ENCODE results near the gene CNTNAP2. TPM values are rescaled to one million over a fixed set of nuclear protein-coding genes. Genes with fewer than 3 reads are reported as not detected.
A peak's percentile ranks its signal among the peaks of the same experiment; 100 is the strongest.

The CNTNAP2 gene
- total RNA-seq, 1 donor from 2014 or later, result 1.9 TPM

GRCh38 chr7:146698995-146699610, 582.5 kb downstream of the CNTNAP2 start:
- DNase-seq, result no peak

- no peak for DNase-seq
Observed at GRCh38 chr7:146700015-146700560, 583.5 kb downstream of the CNTNAP2 start.

- no peak for DNase-seq
Observed at GRCh38 chr7:146701166-146701565, 584.6 kb downstream of the CNTNAP2 start.

GRCh38 chr7:146702898-146703297, 586.3 kb downstream of the CNTNAP2 start:
- no peak for DNase-seq

- no peak for DNase-seq
Observed at GRCh38 chr7:146709451-146710027, 592.9 kb downstream of the CNTNAP2 start.

GRCh38 chr7:146713205-146713604, 596.6 kb downstream of the CNTNAP2 start:
- DNase-seq, result no peak

GRCh38 chr7:146713934-146714333, 597.3 kb downstream of the CNTNAP2 start:
- no peak for DNase-seq

GRCh38 chr7:146720195-146720594, 603.6 kb downstream of the CNTNAP2 start:
- no peak for DNase-seq

- no peak for DNase-seq
Observed at GRCh38 chr7:146722986-146723385, 606.4 kb downstream of the CNTNAP2 start.

- no peak for DNase-seq
Observed at GRCh38 chr7:146725520-146725919, 608.9 kb downstream of the CNTNAP2 start.

- no peak for DNase-seq
Observed at GRCh38 chr7:146728141-146728540, 611.5 kb downstream of the CNTNAP2 start.

- DNase-seq, result no peak
Observed at GRCh38 chr7:146728611-146729010, 612.0 kb downstream of the CNTNAP2 start.

GRCh38 chr7:146731185-146731584, 614.6 kb downstream of the CNTNAP2 start:
- no peak for DNase-seq

GRCh38 chr7:146735992-146736391, 619.4 kb downstream of the CNTNAP2 start:
- DNase-seq, result no peak

GRCh38 chr7:146736446-146737190, 620.0 kb downstream of the CNTNAP2 start:
- no peak for DNase-seq

GRCh38 chr7:146740039-146740438, 623.4 kb downstream of the CNTNAP2 start:
- DNase-seq, result no peak

- no peak for DNase-seq
Observed at GRCh38 chr7:146741911-146742310, 625.3 kb downstream of the CNTNAP2 start.

GRCh38 chr7:146754385-146754784, 637.8 kb downstream of the CNTNAP2 start:
- DNase-seq, result no peak

- DNase-seq, result no peak
Observed at GRCh38 chr7:146755585-146755984, 639.0 kb downstream of the CNTNAP2 start.

GRCh38 chr7:146764458-146764857, 647.9 kb downstream of the CNTNAP2 start:
- DNase-seq, result no peak

- peak; percentile 20 for DNase-seq
Observed at GRCh38 chr7:146768957-146769356, 652.4 kb downstream of the CNTNAP2 start.

- no peak for DNase-seq
Observed at GRCh38 chr7:146772601-146773000, 656.0 kb downstream of the CNTNAP2 start.

- DNase-seq, result no peak
Observed at GRCh38 chr7:146773506-146773905, 656.9 kb downstream of the CNTNAP2 start.

Measured in tongue (tissue), 2 donors.